A549 (cell line): Measurements from ENCODE around the gene ASMT. TPM values are rescaled to one million over a fixed set of nuclear protein-coding genes. Genes with fewer than 3 reads are reported as not detected.

Source experiments
- ATAC-seq, 2 experiments: fragments of 200-7000 bp in 1 of 2; fragments of >200 bp in 1 of 2; cut with Nextera tagmentation in 1 of 2; cut with Tn5 transposase in 1 of 2; 3 replicates each; pipeline versions ENCODE4 v1.8.0 to v1.9.1; 2018 to 2020; ENCODE audit warnings: mild to moderate bottlenecking in 1 of 2, moderate library complexity in 1 of 2
- CTCF ChIA-PET: fragments of 300-600 bp; sonication (Branson Sonifier 250); formaldehyde crosslinking; extraction: SDS; loops from one replicate; lab custom pipeline; 2021; ENCODE audit warnings: antibody characterized with exemption, inconsistent platforms; lab: Yijun Ruan, JAX
- POLR2A ChIA-PET: fragments of 350-600 bp; formaldehyde crosslinking; extraction: SDS; loops from one replicate; lab custom pipeline; 2021; ENCODE audit warnings: antibody characterized with exemption, inconsistent platforms; lab: Yijun Ruan, JAX
- DNase-seq, 2 experiments: peaks; one replicate each; pipeline versions ENCODE4 v3.0.0 to v3.0.0-alpha.2; 2011 to 2016; ENCODE audit warnings: low read depth in 1 of 2, low spot score in 1 of 2
- FAIRE-seq: peaks from 2 replicates; lab custom pipeline; 2011; peaks lifted over from hg19 to GRCh38; lab: Jason Lieb, UNC
- H3K27ac ChIP-seq, 2 experiments: fragments of >200 bp; sonication (Bioruptor Twin); formaldehyde crosslinking; 3 replicates each; pipeline ENCODE4 v1.5.1; 2016 to 2017
- H3K4me1 ChIP-seq: fragments of >200 bp; sonication (Bioruptor Twin); formaldehyde crosslinking; 3 replicates; pipeline ENCODE4 v1.6.1; 2016
- H3K4me2 ChIP-seq: fragments of >200 bp; sonication (Bioruptor Twin); formaldehyde crosslinking; 3 replicates; pipeline ENCODE4 v1.6.1; 2016
- H3K4me3 ChIP-seq: fragments of >200 bp; sonication (Bioruptor Twin); formaldehyde crosslinking; 3 replicates; pipeline ENCODE4 v1.5.1; 2016
- H3K9me3 ChIP-seq: fragments of >200 bp; sonication (Bioruptor Twin); formaldehyde crosslinking; 3 replicates; pipeline ENCODE4 v1.6.1; 2016
- BHLHE40 ChIP-seq: IDR thresholded peaks from 2 replicates; pipeline ENCODE4 v1.6.1; 2012; ENCODE audit warnings: low read depth, low read length, inconsistent platforms
- CBX2 ChIP-seq: fragments of 200-600 bp; sonication (generic); IDR thresholded peaks from 2 replicates; pipeline ENCODE4 v1.6.1; 2016; ENCODE audit warnings: low read depth, mild to moderate bottlenecking, borderline replicate concordance
- CTCF ChIP-seq: fragments of >200 bp; sonication (Bioruptor Twin); formaldehyde crosslinking; IDR thresholded peaks from 3 replicates; pipeline ENCODE4 v1.5.1; 2016
- E2F6 ChIP-seq: IDR thresholded peaks from 2 replicates; pipeline ENCODE4 v1.6.1; 2012; ENCODE audit warnings: low read depth, borderline replicate concordance
- EP300 ChIP-seq, 2 experiments: fragments of >200 bp; sonication (Bioruptor Twin); formaldehyde crosslinking; IDR thresholded peaks; 2 replicates in 1 of 2; 3 replicates in 1 of 2; pipeline ENCODE4 v1.6.1; 2016 to 2017
- ESRRA ChIP-seq: fragments of 150-350 bp; IDR thresholded peaks from 2 replicates; pipeline ENCODE4 v1.6.1; 2014; ENCODE audit warnings: mild to moderate bottlenecking, low read length, borderline replicate concordance
- FOSB ChIP-seq: fragments of 250-450 bp; sonication (Bioruptor Pico); IDR thresholded peaks from 2 replicates; pipeline ENCODE4 v1.5.0; 2020; ENCODE audit warnings: mild to moderate bottlenecking, moderate library complexity
- FOSL2 ChIP-seq, 2 experiments: fragments of 450-650 bp in 1 of 2; fragments of >200 bp in 1 of 2; sonication (Bioruptor Twin) in 1 of 2; formaldehyde crosslinking; IDR thresholded peaks; 2 replicates each; pipeline versions ENCODE4 v1.5.0 to v1.6.1; 2016 to 2020; ENCODE audit warnings: mild to moderate bottlenecking in 1 of 2, moderate library complexity in 1 of 2
- HES2 ChIP-seq: fragments of >200 bp; sonication (Bioruptor Twin); formaldehyde crosslinking; IDR thresholded peaks from 2 replicates; pipeline ENCODE4 v1.6.1; 2016
- HMGXB4 ChIP-seq: fragments of 250-450 bp; sonication (Bioruptor Pico); IDR thresholded peaks from 2 replicates; pipeline ENCODE4 v1.5.0; 2021; ENCODE audit warnings: mild to moderate bottlenecking, moderate library complexity, borderline replicate concordance
- HOXA7 ChIP-seq: fragments of 250-450 bp; sonication (Bioruptor Pico); IDR thresholded peaks from 2 replicates; pipeline ENCODE4 v1.5.0; 2020; ENCODE audit warnings: mild to moderate bottlenecking, moderate library complexity
- JUN ChIP-seq, 2 experiments: fragments of >200 bp; sonication (Bioruptor Twin); formaldehyde crosslinking; IDR thresholded peaks; 2 replicates in 1 of 2; 3 replicates in 1 of 2; pipeline ENCODE4 v1.6.1; 2016 to 2017
- KDM1A ChIP-seq: fragments of 200-600 bp; sonication (generic); IDR thresholded peaks from 2 replicates; pipeline ENCODE4 v1.6.1; 2016; ENCODE audit warnings: low read depth, mild to moderate bottlenecking
- MAFK ChIP-seq: fragments of 450-650 bp; IDR thresholded peaks from 2 replicates; pipeline ENCODE4 v1.6.1; 2014; ENCODE audit not compliant: partially characterized antibody
- MAX ChIP-seq: IDR thresholded peaks from 2 replicates; pipeline ENCODE4 v1.6.1; 2012
- NFE2L2 ChIP-seq: fragments of 150-350 bp; conservative IDR thresholded peaks from 2 replicates; pipeline ENCODE4 v1.6.1; 2014; ENCODE audit warnings: low read length
- POLR2A ChIP-seq: IDR thresholded peaks from 2 replicates; pipeline ENCODE4 v1.6.1; 2012; ENCODE audit warnings: mild to moderate bottlenecking, low read length
- REST ChIP-seq: fragments of 200-600 bp; sonication (generic); IDR thresholded peaks from 2 replicates; pipeline ENCODE4 v1.6.1; 2016; ENCODE audit warnings: antibody characterized with exemption, mild to moderate bottlenecking, moderate library complexity
- RFX5 ChIP-seq: fragments of 450-650 bp; IDR thresholded peaks from 2 replicates; pipeline ENCODE4 v1.7.1; 2014; ENCODE audit warnings: antibody characterized with exemption, mild to moderate bottlenecking, moderate library complexity
- TP53 ChIP-seq: fragments of 250-450 bp; sonication (Bioruptor Pico); IDR thresholded peaks from 2 replicates; pipeline ENCODE4 v1.5.0; 2021; ENCODE audit warnings: mild to moderate bottlenecking, moderate library complexity
- USF2 ChIP-seq: fragments of 450-650 bp; IDR thresholded peaks from 2 replicates; pipeline ENCODE4 v1.6.1; 2014; ENCODE audit warnings: antibody characterized with exemption
- ZFP36 ChIP-seq: fragments of 450-650 bp; IDR thresholded peaks from 2 replicates; pipeline ENCODE4 v1.6.1; 2014; ENCODE audit warnings: borderline replicate concordance; ENCODE audit not compliant: partially characterized antibody
- ZSCAN20 ChIP-seq: fragments of 250-450 bp; sonication (Bioruptor Pico); IDR thresholded peaks from 2 replicates; pipeline ENCODE4 v1.8.0; 2022; ENCODE audit warnings: mild to moderate bottlenecking, moderate library complexity
- WGBS: methylation state at CpG from one replicate; pipeline ENCODE4 v1.1.6; 2017; ENCODE audit errors: missing lambda C conversion rate; 5-methylcytosine and 5-hydroxymethylcytosine counted together
- polyA plus RNA-seq, 4 experiments: library from polyadenylated mRNA; depleted of rRNA in 3 of 4; stranded (reverse); fragments of >200 nt; fragmentation: RNase III in 1 of 4; extraction: RNeasy Plus Mini Kit Qiagen cat#74134 plus additional on column Dnase treatment in 1 of 4; gene quantifications; 2 replicates in 3 of 4; 3 replicates in 1 of 4; pipeline ENCODE4 v1.2.3, GENCODE V29; 2011 to 2017

Gene ASMT
- polyA plus RNA-seq, 2 of the 4 experiments (the other 2 are of a cell fraction) = 0.12 to 0.16 TPM

- H3K4me1 ChIP-seq = peaks cover 16% of the 10 kb centered on the region; the same call in 2 of the 3 replicates
- TF ChIP-seq CBX2 = no peak
- TF ChIP-seq RFX5 = no peak
- no peak for TF ChIP-seq JUN (IDR thresholded peaks at IDR 0.05)
- no peak for TF ChIP-seq BHLHE40
- TF ChIP-seq E2F6 = no peak
- TF ChIP-seq ZSCAN20 = no peak
- no peak for TF ChIP-seq ZFP36
- no peak for TF ChIP-seq REST
- TF ChIP-seq TP53 (CRISPR knock-in tag) = no peak
- no peak for TF ChIP-seq EP300 (IDR thresholded peaks at IDR 0.05)
- TF ChIP-seq KDM1A = no peak
- TF ChIP-seq FOSB = no peak
- TF ChIP-seq HMGXB4 (CRISPR knock-in tag) = no peak
- TF ChIP-seq FOSL2 (IDR thresholded peaks at IDR 0.05) = no peak
- TF ChIP-seq FOSL2 (CRISPR knock-in tag; IDR thresholded peaks at IDR 0.05) = peak; percentile 69
- no peak for TF ChIP-seq HOXA7 (CRISPR knock-in tag)
- 0 out of 2 replicates have a peak, but pooled peaks have one; percentile 9 for TF ChIP-seq MAX
- TF ChIP-seq USF2 = no peak
- TF ChIP-seq, all 56 proteins: peak for 2
- FAIRE-seq = no peak
- peak overlapping the region; percentile 81 for H3K4me2 ChIP-seq
- ChIA-PET CTCF (no interaction called here), POLR2A (no interaction called here)
- no peaks in the 10 kb centered on the region for H3K9me3 ChIP-seq
- H3K4me3 ChIP-seq = peak overlapping the region; percentile 30
- 14% methylated on average over 27 of the region's 27 CpGs for WGBS
- peak overlapping the region; percentile 32 to 69; a peak in 5 of 6 replicates for H3K27ac ChIP-seq
- DNase-seq = peak; percentile 69 to 74
- ATAC-seq = peak; percentile 78 to 83
These were observed 32.0 kb upstream of the ASMT start for GRCh38 chrX:1582686-1583437.

GRCh38 chrX:1584237-1585011, 30.4 kb upstream of the ASMT start:
- no peak for ATAC-seq
- 75% methylated on average over 8 of the region's 8 CpGs for WGBS
- Histone ChIP-seq H3K27ac (no peak overlapping the region), H3K4me1 (peaks cover 16% of the 10 kb centered on the region; the same call in 2 of the 3 replicates), H3K4me2 (no peak overlapping the region), H3K9me3 (no peaks in the 10 kb centered on the region), H3K4me3 (no peak overlapping the region)
- TF ChIP-seq HES2 = no peak
- no peak for TF ChIP-seq CTCF
- no peak for TF ChIP-seq MAFK
- TF ChIP-seq ZSCAN20 = no peak
- TF ChIP-seq POLR2A = no peak
- TF ChIP-seq NFE2L2 = no peak
- no peak for TF ChIP-seq ESRRA
- DNase-seq = no peak
- ChIA-PET POLR2A (no interaction called here), CTCF (no interaction called here)
- FAIRE-seq = no peak
